GM12864 (cell line): ENCODE measurements around the gene SKOR1.

Source experiments
- DNase-seq: peaks from one replicate; pipeline ENCODE4 v3.0.0-alpha.2; 2011; ENCODE audit warnings: low read depth
- H3K4me3 ChIP-seq: 2 replicates; pipeline ENCODE4 v1.5.1; 2011; ENCODE audit warnings: mild to moderate bottlenecking, low read depth, low read length, control low read depth
- CTCF ChIP-seq: IDR thresholded peaks from 2 replicates; pipeline ENCODE4 v1.5.1; 2011; ENCODE audit warnings: low read depth, mild to moderate bottlenecking, moderate library complexity, low read length, control low read depth, inconsistent platforms; ENCODE audit errors: missing control alignments

SKOR1 gene

GRCh38 chr15:67833710-67834511 is 8.6 kb downstream of the SKOR1 start:
- DNase-seq: no peak
- H3K4me3 ChIP-seq: peak overlapping the region; percentile 51
- TF ChIP-seq CTCF: peak; percentile 54

GRCh38 chr15:67834581-67835296 is 9.4 kb downstream of the SKOR1 start:
- TF ChIP-seq CTCF: no peak
- DNase-seq: no peak
- peak overlapping the region; percentile 51 for H3K4me3 ChIP-seq

- H3K4me3 ChIP-seq: peak overlapping the region; percentile 51
- DNase-seq: no peak
- TF ChIP-seq CTCF: no peak
Measured at GRCh38 chr15:67835297-67836133, 10.2 kb downstream of the SKOR1 start.

GRCh38 chr15:67836134-67836455 is 10.8 kb downstream of the SKOR1 start:
- H3K4me3 ChIP-seq: peak overlapping the region; percentile 51
- TF ChIP-seq CTCF: no peak
- DNase-seq: no peak

GRCh38 chr15:67836477-67836876 is 11.2 kb downstream of the SKOR1 start:
- peak; percentile 67 for TF ChIP-seq CTCF
- H3K4me3 ChIP-seq: no peak overlapping the region; the same call in 1 of the 2 replicates
- no peak for DNase-seq

GRCh38 chr15:67836955-67837354 is 11.6 kb downstream of the SKOR1 start:
- DNase-seq: no peak
- no peak for TF ChIP-seq CTCF
- H3K4me3 ChIP-seq: no peak overlapping the region
